GM13977 (cell line): ENCODE data around the gene SLC6A1.

ENCODE experiments used
- DNase-seq: peaks from one replicate; pipeline ENCODE4 v3.0.0; 2012; ENCODE audit warnings: low spot score
- CTCF ChIP-seq: IDR thresholded peaks from 2 replicates; pipeline ENCODE4 v1.5.1; 2012; ENCODE audit warnings: mild to moderate bottlenecking, control low read depth; ENCODE audit not compliant: insufficient read depth; ENCODE audit errors: extremely low read depth, missing control alignments
- in situ Hi-C: fragments of 300-500 bp; cut with MboI; formaldehyde crosslinking; loops from one replicate; pipeline ENCODE4 v1.12.0; 2022; ENCODE audit warnings: low sequenced_read_pairs, low pct_unique_long_range_greater_than_20kb, mixed read lengths, inconsistent platforms; ENCODE audit not compliant: unreplicated experiment

Gene SLC6A1

GRCh38 chr3:11001658-11002021, 9.1 kb downstream of the SLC6A1 start:
- TF ChIP-seq CTCF: no peak
- DNase-seq: no peak
- in situ Hi-C loops: no loop called here

GRCh38 chr3:11002371-11002807, 9.8 kb downstream of the SLC6A1 start:
- in situ Hi-C loops: no loop called here
- no peak for TF ChIP-seq CTCF
- no peak for DNase-seq

GRCh38 chr3:11004563-11004962, 12.0 kb downstream of the SLC6A1 start:
- no peak for TF ChIP-seq CTCF
- no peak for DNase-seq

GRCh38 chr3:11005686-11006256, 13.2 kb downstream of the SLC6A1 start:
- no peak for DNase-seq
- no peak for TF ChIP-seq CTCF
- in situ Hi-C loops: no loop called here

More at GRCh38 chr3:11004563-11004962, 12.0 kb downstream of the SLC6A1 start:
- in situ Hi-C loops: no loop called here

GRCh38 chr3:11006986-11007933, 14.7 kb downstream of the SLC6A1 start:
- no peak for TF ChIP-seq CTCF
- no peak for DNase-seq
- in situ Hi-C loops: no loop called here

GRCh38 chr3:11009898-11010297, 17.4 kb downstream of the SLC6A1 start:
- no peak for TF ChIP-seq CTCF
- in situ Hi-C loops: no loop called here
- no peak for DNase-seq
